Tibial artery (tissue), 4 donors: ENCODE data around the gene SLC26A8.
"Not testable (repeated sequence)": the region's sequence is repeated elsewhere in the genome, so short reads cannot be mapped to it uniquely, and the experiment has no call there.

Source experiments
- DNase-seq, 2 donors: peaks; one replicate each; pipeline ENCODE4 v3.0.0-alpha.2; 2019
- H3K27ac ChIP-seq, 2 donors: fragments of 200-600 bp; sonication (generic) in 1 of 2; 1 replicate in 1 of 2; 2 replicates in 1 of 2; pipeline ENCODE4 v1.5.1; 2018 to 2019; ENCODE audit warnings: mild to moderate bottlenecking in 1 of 2
- H3K27me3 ChIP-seq, 2 donors: fragments of 200-600 bp; sonication (generic) in 1 of 2; one replicate each; pipeline versions ENCODE4 v1.5.1 to v1.6.0; 2016 to 2019
- H3K36me3 ChIP-seq, 3 donors: fragments of 200-600 bp; sonication (generic) in 2 of 3; one replicate each; pipeline ENCODE4 v1.5.1; 2016 to 2019; ENCODE audit warnings: mild to moderate bottlenecking in 2 of 3
- H3K4me1 ChIP-seq, 4 donors: fragments of 200-600 bp; sonication (generic) in 2 of 4; 1 replicate in 3 of 4; 2 replicates in 1 of 4; pipeline ENCODE4 v1.5.1; 2016 to 2019
- H3K4me3 ChIP-seq, 2 donors: fragments of 200-600 bp; sonication (generic) in 1 of 2; 1 replicate in 1 of 2; 2 replicates in 1 of 2; pipeline ENCODE4 v1.5.1; 2018 to 2019; ENCODE audit warnings: mild to moderate bottlenecking in 2 of 2
- H3K9me3 ChIP-seq, 3 donors: fragments of 200-600 bp; sonication (generic) in 1 of 3; one replicate each; pipeline ENCODE4 v1.5.1; 2016 to 2019
- intact Hi-C: fragments of 100-400 bp; cut with DNase I; formaldehyde crosslinking; loops from one replicate; pipeline ENCODE4 v1.15.0; 2023; ENCODE audit warnings: low total_unique reads
- TF ChIP-seq, protein P1 (sequence below), 2 experiments: fragments of 200-600 bp in 1 of 2; fragments of 450-650 bp in 1 of 2; IDR thresholded peaks; one replicate each; pipeline ENCODE4 v1.5.1; 2017 to 2019; ENCODE audit warnings: antibody characterized with exemption in 2 of 2, mild to moderate bottlenecking in 1 of 2, moderate library complexity in 1 of 2

Gene SLC26A8

GRCh38 chr6:36015666-36016065 is 8.8 kb downstream of the SLC26A8 start:
- Histone ChIP-seq H3K27me3 (no peaks in the 10 kb centered on the region), H3K36me3 (no peaks in the 10 kb centered on the region), H3K4me1 (no peaks in the 10 kb centered on the region), H3K4me3 (no peak overlapping the region), H3K9me3 (no peaks in the 10 kb centered on the region), H3K27ac (no peak overlapping the region)
- no peak for DNase-seq
- TF ChIP-seq, protein P1, sequence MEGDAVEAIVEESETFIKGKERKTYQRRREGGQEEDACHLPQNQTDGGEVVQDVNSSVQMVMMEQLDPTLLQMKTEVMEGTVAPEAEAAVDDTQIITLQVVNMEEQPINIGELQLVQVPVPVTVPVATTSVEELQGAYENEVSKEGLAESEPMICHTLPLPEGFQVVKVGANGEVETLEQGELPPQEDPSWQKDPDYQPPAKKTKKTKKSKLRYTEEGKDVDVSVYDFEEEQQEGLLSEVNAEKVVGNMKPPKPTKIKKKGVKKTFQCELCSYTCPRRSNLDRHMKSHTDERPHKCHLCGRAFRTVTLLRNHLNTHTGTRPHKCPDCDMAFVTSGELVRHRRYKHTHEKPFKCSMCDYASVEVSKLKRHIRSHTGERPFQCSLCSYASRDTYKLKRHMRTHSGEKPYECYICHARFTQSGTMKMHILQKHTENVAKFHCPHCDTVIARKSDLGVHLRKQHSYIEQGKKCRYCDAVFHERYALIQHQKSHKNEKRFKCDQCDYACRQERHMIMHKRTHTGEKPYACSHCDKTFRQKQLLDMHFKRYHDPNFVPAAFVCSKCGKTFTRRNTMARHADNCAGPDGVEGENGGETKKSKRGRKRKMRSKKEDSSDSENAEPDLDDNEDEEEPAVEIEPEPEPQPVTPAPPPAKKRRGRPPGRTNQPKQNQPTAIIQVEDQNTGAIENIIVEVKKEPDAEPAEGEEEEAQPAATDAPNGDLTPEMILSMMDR (IDR thresholded peaks at IDR 0.05), result no peak
- intact Hi-C loops, result no loop called here

GRCh38 chr6:36000451-36000850 is 24.0 kb downstream of the SLC26A8 start:
- TF ChIP-seq, protein P1 (IDR thresholded peaks at IDR 0.05), result no peak
- Histone ChIP-seq H3K4me3 (no peak overlapping the region), H3K27me3 (no peaks in the 10 kb centered on the region), H3K27ac (no peak overlapping the region), H3K36me3 (no peaks in the 10 kb centered on the region), H3K9me3 (no peaks in the 10 kb centered on the region), H3K4me1 (no peaks in the 10 kb centered on the region)
- no peak for DNase-seq
- intact Hi-C loops, result no loop called here

DNA sequence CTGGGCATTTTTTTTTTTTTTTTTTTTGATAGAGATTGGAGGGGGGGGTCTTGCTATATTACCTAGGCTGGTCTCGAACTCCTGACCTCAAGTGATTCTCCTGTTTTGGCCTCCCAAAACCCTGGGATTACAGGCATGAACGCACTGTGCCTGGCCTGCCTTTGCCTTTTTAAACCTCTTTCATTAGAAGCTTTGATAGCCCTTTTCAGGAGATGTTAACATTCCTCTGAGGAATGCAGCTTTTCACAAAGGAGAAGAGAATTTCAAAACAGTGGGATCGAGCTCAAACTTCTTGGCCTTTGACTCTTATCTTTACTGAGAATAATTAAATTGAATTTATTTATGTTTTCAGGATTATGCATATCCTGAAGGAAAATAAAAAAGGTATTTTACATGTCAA is 31.3 kb downstream of the SLC26A8 start:
- no peak overlapping the region for H3K4me3 ChIP-seq
- DNase-seq, result no peak
- no peak overlapping the region for H3K27ac ChIP-seq
- no peaks in the 10 kb centered on the region for H3K36me3 ChIP-seq
- TF ChIP-seq, protein P1 (IDR thresholded peaks at IDR 0.05), result no peak
- no peaks in the 10 kb centered on the region for H3K27me3 ChIP-seq
- no peaks in the 10 kb centered on the region for H3K4me1 ChIP-seq
- intact Hi-C loops, result no loop called here
- H3K9me3 ChIP-seq, result no peaks in the 10 kb centered on the region

DNA sequence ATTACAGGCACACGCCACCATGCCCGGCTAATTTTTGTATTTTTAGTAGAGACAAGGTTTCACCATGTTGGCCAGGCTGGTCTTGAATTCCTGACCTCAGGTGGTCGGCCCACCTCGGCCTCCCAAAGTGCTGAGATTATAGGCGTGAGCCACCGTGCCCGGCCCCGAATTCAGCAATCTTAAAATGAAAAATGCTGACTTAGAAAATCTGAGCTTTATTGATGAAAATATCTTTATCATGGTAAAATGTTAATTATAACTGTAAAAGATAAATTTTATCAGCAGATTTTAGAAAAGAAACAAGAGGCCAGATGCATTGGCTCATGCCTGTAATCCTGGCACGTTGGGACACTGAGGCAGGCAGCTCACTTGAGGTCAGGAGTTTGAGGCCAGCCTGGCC is 36.4 kb downstream of the SLC26A8 start:
- intact Hi-C loops, H3K27me3 ChIP-seq, H3K4me1 ChIP-seq, H3K36me3 ChIP-seq, DNase-seq, H3K27ac ChIP-seq, H3K9me3 ChIP-seq, H3K4me3 ChIP-seq: not testable (repeated sequence)

- intact Hi-C loops, result no loop called here
- Histone ChIP-seq H3K4me3 (no peak overlapping the region), H3K36me3 (no peaks in the 10 kb centered on the region), H3K9me3 (no peaks in the 10 kb centered on the region), H3K4me1 (no peaks in the 10 kb centered on the region), H3K27ac (no peak overlapping the region), H3K27me3 (no peaks in the 10 kb centered on the region)
- no peak for DNase-seq
- TF ChIP-seq, protein P1 (IDR thresholded peaks at IDR 0.05), result no peak
Measured at GRCh38 chr6:35984701-35985100, 39.7 kb downstream of the SLC26A8 start.

GRCh38 chr6:35980991-35981645 is 43.3 kb downstream of the SLC26A8 start:
- intact Hi-C loops, result no loop called here
- DNase-seq, result no peak
- H3K27ac ChIP-seq, result no peak overlapping the region
- H3K4me1 ChIP-seq, result no peaks in the 10 kb centered on the region
- H3K9me3 ChIP-seq, result no peaks in the 10 kb centered on the region
- no peak overlapping the region for H3K4me3 ChIP-seq
- H3K36me3 ChIP-seq, result no peaks in the 10 kb centered on the region
- TF ChIP-seq, protein P1 (IDR thresholded peaks at IDR 0.05), result no peak
- no peaks in the 10 kb centered on the region for H3K27me3 ChIP-seq

DNA sequence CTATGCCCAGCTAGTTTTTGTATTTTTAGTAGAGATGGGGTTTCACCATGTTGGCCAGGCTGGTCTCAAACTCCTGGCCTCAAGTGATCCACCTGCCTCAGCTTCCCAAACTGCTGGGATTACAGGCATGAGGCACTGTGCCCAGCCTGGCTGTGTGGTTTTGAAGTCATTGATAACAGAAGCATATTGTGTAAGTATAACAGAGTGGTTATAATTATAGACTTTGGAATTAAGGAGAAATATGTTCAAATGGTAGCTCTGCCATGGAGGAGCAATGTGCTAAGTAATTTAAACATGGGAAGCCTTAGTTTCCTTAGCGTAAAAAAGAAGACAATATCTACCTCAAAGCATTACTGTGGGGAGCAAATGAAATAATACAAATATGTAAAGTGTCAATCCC is 44.3 kb downstream of the SLC26A8 start:
- H3K4me1 ChIP-seq, H3K9me3 ChIP-seq, DNase-seq, H3K36me3 ChIP-seq, H3K27ac ChIP-seq, H3K27me3 ChIP-seq, H3K4me3 ChIP-seq, intact Hi-C loops: not testable (repeated sequence)
